HepG2 (cell line): ENCODE measurements around the gene ATIC. TPM values are rescaled to one million over a fixed set of nuclear protein-coding genes. Genes with fewer than 3 reads are reported as not detected.

Experiments
- ATAC-seq: fragments of 200-7000 bp; cut with Tn5 transposase; 3 replicates; pipeline ENCODE4 v1.9.1; 2020; ENCODE audit warnings: mild to moderate bottlenecking, moderate library complexity
- BruUV-seq: library from RNA; stranded (reverse); fragments of 400-500 nt; replicated peaks from 2 replicates; lab custom pipeline; 2021; lab: Mats Ljungman, UMichigan
- CTCF ChIA-PET: fragments of 300-600 bp; formaldehyde crosslinking; extraction: SDS; loops from one replicate; lab custom pipeline; 2021; ENCODE audit warnings: low total read pairs, inconsistent platforms, low intra/inter-chr PET ratio; lab: Yijun Ruan, JAX
- POLR2A ChIA-PET: fragments of 350-600 bp; sonication (Branson Sonifier 250); formaldehyde crosslinking; loops from one replicate; lab custom pipeline; 2020; ENCODE audit warnings: antibody characterized with exemption, inconsistent platforms; lab: Yijun Ruan, JAX
- DNase-seq: peaks from one replicate; pipeline ENCODE4 v3.0.0-alpha.2; 2015; ENCODE audit warnings: low spot score
- FAIRE-seq: peaks from 3 replicates; lab custom pipeline; 2011; peaks lifted over from hg19 to GRCh38; lab: Jason Lieb, UNC
- H2AFZ ChIP-seq: one replicate; pipeline ENCODE4 v1.6.1; 2011; ENCODE audit warnings: low read length, inconsistent platforms
- H3K27ac ChIP-seq: fragments of 300-600 bp; 3 replicates; pipeline ENCODE4 v1.8.0; 2011; ENCODE audit warnings: mixed run types, mild to moderate bottlenecking, mixed read lengths, low read length, inconsistent platforms; ENCODE audit not compliant: insufficient read depth; ENCODE audit errors: extremely low read length
- H3K27me3 ChIP-seq, 2 experiments: fragments of 200-600 bp in 1 of 2; 2 replicates in 1 of 2; 3 replicates in 1 of 2; pipeline versions ENCODE4 v1.6.0 to v1.8.0; 2011; ENCODE audit warnings: low read length in 2 of 2, mild to moderate bottlenecking in 2 of 2, moderate library complexity in 2 of 2, inconsistent platforms in 1 of 2; ENCODE audit not compliant: insufficient read depth in 2 of 2, control insufficient read depth in 1 of 2
- H3K36me3 ChIP-seq, 2 experiments: fragments of 200-600 bp in 1 of 2; replicated peaks in 1 of 2; 2 replicates in 1 of 2; 3 replicates in 1 of 2; pipeline versions ENCODE4 v1.5.1 to v1.8.0; 2011; ENCODE audit warnings: low read length in 2 of 2, inconsistent platforms in 1 of 2; ENCODE audit not compliant: insufficient read depth in 2 of 2, control insufficient read depth in 1 of 2
- H3K4me1 ChIP-seq: 2 replicates; pipeline ENCODE4 v1.5.1; 2012; ENCODE audit warnings: low read length, inconsistent platforms; ENCODE audit not compliant: insufficient read depth
- H3K4me2 ChIP-seq: 2 replicates; pipeline ENCODE4 v1.6.0; 2011; ENCODE audit warnings: low read depth, low read length, inconsistent platforms
- H3K4me3 ChIP-seq, 3 experiments: fragments of 200-600 bp in 1 of 3; sonication (generic), shearing (Covaris generic) in 1 of 3; replicated peaks in 1 of 3; 2 replicates each; pipeline ENCODE4 v1.5.1; 2011 to 2016; ENCODE audit warnings: low read length in 3 of 3, inconsistent platforms in 2 of 3, low read depth in 2 of 3, mild to moderate bottlenecking in 2 of 3, control low read depth in 1 of 3, mixed read lengths in 1 of 3; ENCODE audit not compliant: insufficient read depth in 1 of 3
- H3K79me2 ChIP-seq: one replicate; pipeline ENCODE4 v1.6.1; 2011; ENCODE audit warnings: low read length, inconsistent platforms; ENCODE audit not compliant: insufficient read depth
- H3K9ac ChIP-seq: 2 replicates; pipeline ENCODE4 v1.6.0; 2011; ENCODE audit warnings: mild to moderate bottlenecking, low read depth, low read length, inconsistent platforms; ENCODE audit not compliant: insufficient read depth
- H3K9me3 ChIP-seq: 2 replicates; pipeline ENCODE4 v1.5.1; 2012; ENCODE audit warnings: mild to moderate bottlenecking, low read length
- H4K20me1 ChIP-seq: 2 replicates; pipeline ENCODE4 v1.6.0; 2011; ENCODE audit warnings: inconsistent platforms, mild to moderate bottlenecking, low read length, moderate library complexity; ENCODE audit not compliant: insufficient read depth
- ADNP ChIP-seq: sonication (generic); formaldehyde crosslinking; IDR thresholded peaks from 2 replicates; pipeline ENCODE4 v1.4.0; 2020; ENCODE audit warnings: missing genetic modification reagents
- AGO2 ChIP-seq: fragments of 200-400 bp; formaldehyde crosslinking; optimal IDR thresholded peaks from 2 replicates; pipeline ENCODE3; 2017; ENCODE audit warnings: mild to moderate bottlenecking, low read depth, low read length, moderate library complexity
- ARNT ChIP-seq: fragments of 450-650 bp; IDR thresholded peaks from 2 replicates; pipeline ENCODE4 v1.6.1; 2017
- ATF1 ChIP-seq: IDR thresholded peaks from 2 replicates; pipeline ENCODE4 v1.6.1; 2016; ENCODE audit warnings: mild to moderate bottlenecking, control low read depth
- ELF1 ChIP-seq: sonication (generic); formaldehyde crosslinking; IDR thresholded peaks from 2 replicates; pipeline ENCODE4 v1.4.0; 2020; ENCODE audit warnings: missing genetic modification reagents
- MED8 ChIP-seq: sonication (generic); formaldehyde crosslinking; IDR thresholded peaks from 2 replicates; pipeline ENCODE4 v1.8.1; 2023; ENCODE audit warnings: mild to moderate bottlenecking, missing genetic modification reagents; ENCODE audit not compliant: insufficient replicate concordance
- NBN ChIP-seq: fragments of 450-650 bp; conservative IDR thresholded peaks from 2 replicates; pipeline ENCODE4 v1.6.1; 2017
- NFE2L2 ChIP-seq: fragments of 150-350 bp; IDR thresholded peaks from 2 replicates; pipeline ENCODE4 v1.6.1; 2014; ENCODE audit warnings: low read length
- RBFOX2 ChIP-seq: fragments of 200-400 bp; formaldehyde crosslinking; IDR thresholded peaks from 2 replicates; pipeline ENCODE4 v1.6.1; 2017; ENCODE audit warnings: low read depth, mild to moderate bottlenecking, low read length
- SMYD3 ChIP-seq: sonication (generic); formaldehyde crosslinking; IDR thresholded peaks from 2 replicates; pipeline ENCODE4 v1.8.1; 2023; ENCODE audit warnings: mild to moderate bottlenecking, missing genetic modification reagents
- SP4 ChIP-seq: sonication (generic); formaldehyde crosslinking; IDR thresholded peaks from 2 replicates; pipeline ENCODE4 v1.8.1; 2023; ENCODE audit warnings: mild to moderate bottlenecking, missing genetic modification reagents
- SRSF9 ChIP-seq: fragments of 200-400 bp; formaldehyde crosslinking; IDR thresholded peaks from 2 replicates; pipeline ENCODE4 v1.6.1; 2018; ENCODE audit warnings: borderline replicate concordance, mild to moderate bottlenecking, low read depth, low read length; ENCODE audit not compliant: insufficient read depth, poor library complexity, severe bottlenecking
- STAG1 ChIP-seq: sonication (generic); formaldehyde crosslinking; IDR thresholded peaks from 2 replicates; pipeline ENCODE4 v1.4.0; 2020; ENCODE audit warnings: missing genetic modification reagents
- ZNF18 ChIP-seq: sonication (generic); formaldehyde crosslinking; IDR thresholded peaks from 2 replicates; pipeline ENCODE4 v1.8.0; 2022; ENCODE audit warnings: mild to moderate bottlenecking, missing genetic modification reagents; ENCODE audit not compliant: insufficient replicate concordance
- ZNF430 ChIP-seq: sonication (generic); formaldehyde crosslinking; IDR thresholded peaks from 2 replicates; pipeline ENCODE4 v1.9.0; 2021; ENCODE audit warnings: mild to moderate bottlenecking, missing genetic modification reagents
- ZNF652 ChIP-seq: IDR thresholded peaks from 2 replicates; pipeline ENCODE4 v1.6.1; 2016; ENCODE audit warnings: low read depth, borderline replicate concordance
- ZNF670 ChIP-seq: sonication (generic); formaldehyde crosslinking; IDR thresholded peaks from 2 replicates; pipeline ENCODE4 v1.8.0; 2022; ENCODE audit warnings: mild to moderate bottlenecking, missing genetic modification reagents, borderline replicate concordance
- ZNF703 ChIP-seq: sonication (generic); formaldehyde crosslinking; IDR thresholded peaks from 2 replicates; pipeline ENCODE4 v1.5.1; 2020; ENCODE audit warnings: missing genetic modification reagents, mild to moderate bottlenecking, moderate library complexity, borderline replicate concordance
- ZNF724P ChIP-seq: sonication (generic); formaldehyde crosslinking; IDR thresholded peaks from 2 replicates; pipeline ENCODE4 v1.8.0; 2022; ENCODE audit warnings: missing genetic modification reagents, borderline replicate concordance
- ZNF800 ChIP-seq: sonication (generic); formaldehyde crosslinking; IDR thresholded peaks from 2 replicates; pipeline ENCODE4 v1.4.0; 2020; ENCODE audit warnings: missing genetic modification reagents
- ZNF879 ChIP-seq: sonication (generic); formaldehyde crosslinking; IDR thresholded peaks from 2 replicates; pipeline ENCODE4 v1.8.1; 2023; ENCODE audit warnings: missing genetic modification reagents
- ZXDC ChIP-seq: sonication (generic); formaldehyde crosslinking; IDR thresholded peaks from 2 replicates; pipeline ENCODE4 v1.5.0; 2020; ENCODE audit warnings: mild to moderate bottlenecking, missing genetic modification reagents
- WGBS: methylation state at CpG from one replicate; pipeline ENCODE4 v1.1.6; 2017; ENCODE audit warnings: low lambda C conversion rate; 5-methylcytosine and 5-hydroxymethylcytosine counted together
- in situ Hi-C: cut with HindIII; loops from 2 replicates; pipeline ENCODE4 v1.10.0; 2017; ENCODE audit warnings: low pct_unique_long_range_greater_than_20kb; ENCODE audit not compliant: extremely low pct_ligation_motif_present
- intact Hi-C: fragments of 100-400 bp; cut with micrococcal nuclease; formaldehyde crosslinking; loops from one replicate; pipeline ENCODE4 v1.10.0; 2022; ENCODE audit not compliant: unreplicated experiment
- polyA plus RNA-seq, 8 experiments: library from polyadenylated mRNA; depleted of rRNA in 3 of 8; stranded (reverse) in 7 of 8; unstranded in 1 of 8; fragments of >200 nt; fragmentation: Illumina TruSeq in 4 of 8; extraction: Trizol in 4 of 8; gene quantifications; 2 replicates each; pipeline versions ENCODE4 v1.2.1 to v1.2.3, GENCODE V29; 2011 to 2016; ENCODE audit warnings: low read depth in 4 of 8, missing spikeins in 1 of 8, mixed read lengths in 1 of 8; ENCODE audit not compliant: insufficient read depth in 1 of 8
- total RNA-seq, 5 experiments: library from RNA; depleted of rRNA; stranded (reverse); fragments of >200 nt; fragmentation: Illumina TruSeq; extraction: Trizol; gene quantifications; 2 replicates each; pipeline ENCODE4 v1.2.3, GENCODE V29; 2016; ENCODE audit warnings: low read depth in 1 of 5

Gene ATIC
- total and polyA plus RNA-seq, 2 of the 13 experiments (the other 11 are each of a cell fraction or from before 2014, with no cell fraction given): 89.8 to 146 TPM

- in situ Hi-C loops: loop anchor here (5.0 kb wide), 1 partner anchor 573 kb away; no protein-coding TSS in a partner anchor
- Histone ChIP-seq H3K27me3 (no peaks in the 10 kb centered on the region), H3K9me3 (no peaks in the 10 kb centered on the region), H3K4me3 (no peak overlapping the region), H3K27ac (peak overlapping the region; percentile 26), H2AFZ (no peak overlapping the region), H4K20me1 (peaks cover 31% of the 10 kb centered on the region), H3K79me2 (no peaks in the 10 kb centered on the region), H3K36me3 (peaks cover 25 to 42% of the 10 kb centered on the region in 2 experiments), H3K9ac (no peak overlapping the region), H3K4me2 (no peak overlapping the region), H3K4me1 (no peaks in the 10 kb centered on the region)
- WGBS: 98% methylated on average over 1 of the region's 1 CpG
- POLR2A ChIA-PET: no interaction called here
- intact Hi-C loops: no loop called here
- FAIRE-seq: no peak
- no TSS peak for BruUV-seq
- no peak for ATAC-seq
- CTCF ChIA-PET: interaction anchor here (0.7 kb wide), 1 partner anchor 92 kb away, joined by 3 read pairs; no protein-coding TSS in a partner anchor
- no peak for DNase-seq
- TF ChIP-seq RBFOX2 (peak; percentile 71), ZNF879 (no peak), SMYD3 (CRISPR knock-in tag) (no peak), ZNF800 (CRISPR knock-in tag) (peak; percentile 60; the same call in 1 of the 2 replicates), ZNF18 (CRISPR knock-in tag) (peak; percentile 35), ELF1 (CRISPR knock-in tag) (no peak), ZNF670 (no peak), ZNF703 (CRISPR knock-in tag) (no peak), NBN (no peak), STAG1 (no peak), MED8 (CRISPR knock-in tag) (no peak), ADNP (CRISPR knock-in tag) (no peak), ATF1 (0 out of 2 replicates have a peak, but pooled peaks have one; percentile 40), ZXDC (CRISPR knock-in tag) (no peak), ZNF430 (CRISPR knock-in tag) (no peak), SP4 (CRISPR knock-in tag) (no peak), ARNT (no peak), SRSF9 (no peak), AGO2 (peak; percentile 74), ZNF724P (CRISPR knock-in tag) (no peak), NFE2L2 (no peak), ZNF652 (CRISPR knock-in tag) (no peak)
These were observed 47.7 kb downstream of the ATIC start for GRCh38 chr2:215359576-215359922.
